Heart right ventricle (tissue), 16 donors: ENCODE measurements around the gene GALNTL6. TPM values are rescaled to one million over a fixed set of nuclear protein-coding genes. Genes with fewer than 3 reads are reported as not detected.

Source experiments
- ATAC-seq, 8 donors: fragments of 200-7000 bp; cut with Tn5 transposase; one replicate each; pipeline ENCODE4 v1.9.1; 2020; ENCODE audit warnings: mild to moderate bottlenecking in 8 of 8, moderate library complexity in 8 of 8, moderate number of reproducible peaks in 1 of 8
- DNase-seq, 2 donors: peaks; one replicate each; pipeline ENCODE4 v3.0.0-alpha.2; 2020
- H3K27ac ChIP-seq, 10 donors: fragments of 200-600 bp; sonication (generic) in 2 of 10; one replicate each; pipeline versions ENCODE4 v1.5.0 to v1.8.0; 2020 to 2022; ENCODE audit warnings: mild to moderate bottlenecking in 3 of 10
- H3K27me3 ChIP-seq, 7 donors: fragments of 200-600 bp; one replicate each; pipeline ENCODE4 v1.8.0; 2021 to 2022; ENCODE audit warnings: mild to moderate bottlenecking in 2 of 7
- H3K36me3 ChIP-seq, 9 donors: fragments of 200-600 bp; sonication (generic) in 1 of 9; one replicate each; pipeline versions ENCODE4 v1.5.0 to v1.8.0; 2020 to 2022; ENCODE audit warnings: mild to moderate bottlenecking in 2 of 9
- H3K4me1 ChIP-seq, 9 donors: fragments of 200-600 bp; sonication (generic) in 1 of 9; one replicate each; pipeline versions ENCODE4 v1.5.0 to v1.8.0; 2020 to 2022; ENCODE audit warnings: mild to moderate bottlenecking in 4 of 9
- H3K4me3 ChIP-seq, 10 donors: fragments of 200-600 bp; sonication (generic) in 2 of 10; one replicate each; pipeline versions ENCODE4 v1.5.0 to v1.8.0; 2020 to 2022; ENCODE audit warnings: mild to moderate bottlenecking in 7 of 10, moderate library complexity in 2 of 10
- H3K9me3 ChIP-seq, 11 donors: fragments of 200-600 bp in 10 of 11; sonication (generic) in 2 of 11; one replicate each; pipeline versions ENCODE4 v1.5.0 to v1.8.0; 2013 to 2022; ENCODE audit warnings: mild to moderate bottlenecking in 2 of 11, control low read depth in 1 of 11, moderate library complexity in 1 of 11
- CTCF ChIP-seq, 9 donors: fragments of 200-600 bp; sonication (generic) in 2 of 9; IDR thresholded peaks; one replicate each; pipeline versions ENCODE4 v1.5.0 to v1.8.0; 2021 to 2022; ENCODE audit warnings: antibody characterized with exemption in 9 of 9, mild to moderate bottlenecking in 5 of 9, moderate library complexity in 1 of 9
- WGBS, 2 donors: extraction: QIAGEN DNeasy Blood & Tissue Kit; methylation state at CpG; one replicate each; pipeline ENCODE4 v1.1.7; 2013; ENCODE audit warnings: inconsistent platforms in 1 of 2; 5-methylcytosine and 5-hydroxymethylcytosine counted together
- intact Hi-C, 10 donors: fragments of 100-400 bp; cut with DNase I; formaldehyde crosslinking; loops; one replicate each; pipeline versions ENCODE4 v1.11.1 to v1.14.2; 2022
- polyA plus RNA-seq, 2 donors: library from polyadenylated mRNA; stranded (reverse); fragments of 200-250 nt; gene quantifications; one replicate each; pipeline ENCODE4 v1.2.3, GENCODE V29; 2013
- total RNA-seq, 10 donors: library from RNA; stranded (reverse); fragmentation: NEBNext Ultra II Directional in 3 of 10; extraction: Animal tissue kit (Norgen Biotek cat#: 25700) in 3 of 10; gene quantifications; one replicate each; pipeline versions ENCODE4 v1.2.1 to v1.2.4, GENCODE V29; 2021 to 2023
- donor health status: Arrhythmogenic right ventricular cardiomyopathy.
- donor health status: ischemic (EF 13 %, LVEDD 7.1; RV severe dilation, severe dysfunction).
- donor health status: healthy with polysubstance abuse.
- donor health status: DM: no; HTN: yes; CAD: no.
- donor health status: DM: no; HTN: no; CAD: no.
- donor health status: ischemic (EF 25% LVEDD 6.9; RV normal size, moderate dysfunction).
- donor health status: ischemic (EF 25% LVEDD 5.7; RV mildly dilated, moderate dysfunction).
- donor health status: healthy.
- donor health status: DM: yes; HTN: yes; CAD: no.
- donor health status: Ischemic cardiomyopathy.
- donor health status: ischemic (EF 35%, LVEDD 5.7; RV mildly dilated, moderate dysfunction).
- donor health status: nonischemic (EF 11% LVEDD 7.7; RV severe dilation, severe dysfunction).
- donor health status: DM: yes; HTN: yes; CAD: no.
- donor health status: PGD.
- donor health status: ischemic (EF 29% LVEDD 5.4; RV normal size, mild dysfunction).
- donor health status: nonischemic (EF 23%, LVEDD 6.1; RV moderate dilation, normal function).

The GALNTL6 gene
- total and polyA plus RNA-seq, 12 donors = 0.14 to 2.6 (median 0.49) TPM; not detected in 6

DNA sequence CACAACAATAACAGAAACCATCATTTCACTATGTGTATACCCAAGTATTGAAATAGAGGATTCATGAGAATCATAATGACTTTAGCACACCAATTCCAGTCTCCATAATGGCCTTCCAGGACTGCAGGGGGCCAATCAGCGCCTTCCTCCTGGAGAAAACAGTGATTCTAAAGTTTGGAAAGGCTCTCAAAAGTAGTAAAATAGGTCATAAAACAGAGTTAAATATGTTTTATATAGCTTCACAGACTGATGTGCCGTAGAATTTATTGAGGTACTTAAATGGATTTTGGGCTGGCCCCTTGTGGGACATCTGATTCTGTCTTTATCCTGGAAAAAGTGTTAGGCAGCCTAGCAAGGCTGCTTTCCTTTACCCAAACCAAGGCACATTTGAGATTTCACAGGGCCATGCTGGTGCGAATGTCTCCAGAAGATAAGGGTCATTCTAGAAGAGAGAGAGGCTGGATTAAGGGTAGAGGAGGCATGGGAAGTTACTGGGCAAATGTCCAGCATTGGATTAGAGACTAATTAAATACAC, 543.9 kb downstream of the GALNTL6 start:
- ATAC-seq = no peak
- Histone ChIP-seq H3K27me3 (no peaks in the 10 kb centered on the region), H3K27ac (no peak overlapping the region), H3K4me3 (no peak overlapping the region), H3K9me3 (peaks cover 0 to 5% (median 0%) of the 10 kb centered on the region in 11 donors), H3K4me1 (no peaks in the 10 kb centered on the region), H3K36me3 (no peaks in the 10 kb centered on the region)
- WGBS, 2 donors = 69 to 75% methylated on average over 3 of the region's 3 CpGs
- intact Hi-C loops = no loop called here
- TF ChIP-seq CTCF (IDR thresholded peaks at IDR 0.05) = no peak
- no peak for DNase-seq

- H3K27ac ChIP-seq = no peak overlapping the region
- DNase-seq (no peak), ATAC-seq (no peak)
- no peaks in the 10 kb centered on the region for H3K36me3 ChIP-seq
- no peak for TF ChIP-seq CTCF (IDR thresholded peaks at IDR 0.05)
- intact Hi-C loops = no loop called here
- H3K4me3 ChIP-seq = no peak overlapping the region
- no peaks in the 10 kb centered on the region for H3K4me1 ChIP-seq
- WGBS, 2 donors = 75 to 80% methylated on average over 1 of the region's 1 CpG
- peaks cover 0 to 12% (median 0%) of the 10 kb centered on the region in 11 donors for H3K9me3 ChIP-seq
- no peaks in the 10 kb centered on the region for H3K27me3 ChIP-seq
Observed at GRCh38 chr4:172362569-172362968, 549.4 kb downstream of the GALNTL6 start.

- Histone ChIP-seq H3K27ac (no peak overlapping the region), H3K4me3 (no peak overlapping the region), H3K36me3 (no peaks in the 10 kb centered on the region), H3K27me3 (no peaks in the 10 kb centered on the region), H3K4me1 (no peaks in the 10 kb centered on the region), H3K9me3 (peaks cover 0 to 34% (median 4%) of the 10 kb centered on the region in 11 donors)
- DNase-seq (peak in 1 of 2 donors; percentile 8), ATAC-seq (no peak)
- intact Hi-C loops = no loop called here
- 89 to 92% methylated on average over 25 of the region's 25 CpGs for WGBS, 2 donors
- TF ChIP-seq CTCF (IDR thresholded peaks at IDR 0.05) = no peak
Observed at GRCh38 chr4:172369471-172369959, 556.3 kb downstream of the GALNTL6 start.

DNA sequence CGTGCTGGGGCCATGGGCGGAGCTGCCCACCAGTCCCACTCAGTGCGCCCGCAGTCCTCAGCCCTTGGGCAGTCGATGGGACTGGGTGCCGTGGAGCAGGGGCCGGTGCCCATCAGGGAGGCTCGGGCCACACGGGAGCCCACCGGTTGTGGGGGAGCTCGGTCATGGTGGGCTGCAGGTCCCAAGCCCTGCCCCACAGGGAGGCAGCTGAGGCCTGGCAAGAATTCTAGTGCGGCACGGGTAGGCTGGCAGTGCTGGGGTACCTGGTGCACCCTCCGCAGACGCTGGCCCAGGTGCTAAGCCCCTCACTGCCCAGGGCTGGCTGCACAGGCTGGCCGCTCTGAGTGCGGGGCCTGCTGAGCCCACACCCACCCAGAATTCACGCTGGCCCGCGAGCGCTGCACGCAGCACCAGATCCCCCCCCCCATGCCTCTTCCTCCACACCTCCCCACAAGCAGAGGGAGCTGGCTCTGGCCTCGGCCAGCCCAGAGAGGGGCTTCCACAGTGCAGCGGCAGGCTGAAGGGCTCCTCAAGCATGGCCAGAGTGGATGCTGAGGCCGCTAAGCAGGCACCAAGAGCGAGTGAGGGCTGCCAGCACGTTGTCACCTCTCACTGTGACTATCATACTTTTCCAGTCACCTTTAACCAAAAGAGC, 564.4 kb downstream of the GALNTL6 start:
- no peaks in the 10 kb centered on the region for H3K36me3 ChIP-seq
- intact Hi-C loops = no loop called here
- no peak overlapping the region for H3K4me3 ChIP-seq
- peaks cover 0 to 29% (median 0%) of the 10 kb centered on the region in 11 donors for H3K9me3 ChIP-seq
- WGBS, 2 donors = 92 to 93% methylated on average over 27 of the region's 27 CpGs
- no peaks in the 10 kb centered on the region for H3K4me1 ChIP-seq
- no peak for DNase-seq
- no peak overlapping the region for H3K27ac ChIP-seq
- no peaks in the 10 kb centered on the region for H3K27me3 ChIP-seq
- TF ChIP-seq CTCF (IDR thresholded peaks at IDR 0.05) = no peak
- ATAC-seq = no peak
